Spleen (tissue), 7 donors: ENCODE measurements around the gene BCL2L11.

Experiments
- POLR2A ChIP-seq, 3 donors: fragments of 450-650 bp; IDR thresholded peaks; one replicate each; pipeline ENCODE4 v1.5.1; 2017; ENCODE audit warnings: antibody characterized with exemption in 3 of 3, mild to moderate bottlenecking in 1 of 3
- POLR2AphosphoS5 ChIP-seq, 3 donors: sonication (generic); formaldehyde crosslinking; IDR thresholded peaks; one replicate each; pipeline ENCODE4 v1.5.1; 2017; ENCODE audit warnings: antibody characterized with exemption in 3 of 3
- TF ChIP-seq, protein P1 (sequence below), 11 experiments: fragments of 200-600 bp in 7 of 11; fragments of 450-650 bp in 4 of 11; sonication (generic) in 4 of 11; IDR thresholded peaks in 8 of 11; conservative IDR thresholded peaks in 3 of 11; 1 replicate in 7 of 11; 2 replicates in 4 of 11; pipeline versions ENCODE4 v1.4.0 to v1.8.0; 2016 to 2021; ENCODE audit warnings: antibody characterized with exemption in 11 of 11, inconsistent platforms in 4 of 11, mild to moderate bottlenecking in 1 of 11
- donor health status: DM: no; HTN: no; CAD: no; lungs with moderate emphysema.
- donor health status: DM: no; HTN: no; CAD: no.
- donor health status: DM: no; HTN: no; CAD: no.

DNA sequence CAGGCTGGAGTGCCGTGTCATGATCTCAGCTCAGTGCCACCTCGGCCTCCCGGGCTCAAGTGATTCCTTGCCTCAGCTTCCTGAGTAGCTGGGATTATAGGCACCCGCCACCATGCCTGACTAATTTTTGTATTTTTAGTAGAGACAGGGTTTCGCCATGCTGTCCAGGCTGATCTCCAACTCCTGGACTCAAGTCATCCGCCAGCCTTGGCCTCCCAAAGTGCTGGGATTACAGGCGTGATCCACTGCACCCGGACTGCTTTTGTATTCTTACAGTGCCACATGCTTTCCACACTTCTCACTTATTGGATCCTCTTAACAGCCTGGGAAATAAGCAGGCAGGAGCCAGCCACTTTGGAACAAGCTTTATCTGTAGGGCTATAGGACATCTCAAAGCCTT lies 25.3 kb upstream of the BCL2L11 start:
- TF ChIP-seq, protein P1, sequence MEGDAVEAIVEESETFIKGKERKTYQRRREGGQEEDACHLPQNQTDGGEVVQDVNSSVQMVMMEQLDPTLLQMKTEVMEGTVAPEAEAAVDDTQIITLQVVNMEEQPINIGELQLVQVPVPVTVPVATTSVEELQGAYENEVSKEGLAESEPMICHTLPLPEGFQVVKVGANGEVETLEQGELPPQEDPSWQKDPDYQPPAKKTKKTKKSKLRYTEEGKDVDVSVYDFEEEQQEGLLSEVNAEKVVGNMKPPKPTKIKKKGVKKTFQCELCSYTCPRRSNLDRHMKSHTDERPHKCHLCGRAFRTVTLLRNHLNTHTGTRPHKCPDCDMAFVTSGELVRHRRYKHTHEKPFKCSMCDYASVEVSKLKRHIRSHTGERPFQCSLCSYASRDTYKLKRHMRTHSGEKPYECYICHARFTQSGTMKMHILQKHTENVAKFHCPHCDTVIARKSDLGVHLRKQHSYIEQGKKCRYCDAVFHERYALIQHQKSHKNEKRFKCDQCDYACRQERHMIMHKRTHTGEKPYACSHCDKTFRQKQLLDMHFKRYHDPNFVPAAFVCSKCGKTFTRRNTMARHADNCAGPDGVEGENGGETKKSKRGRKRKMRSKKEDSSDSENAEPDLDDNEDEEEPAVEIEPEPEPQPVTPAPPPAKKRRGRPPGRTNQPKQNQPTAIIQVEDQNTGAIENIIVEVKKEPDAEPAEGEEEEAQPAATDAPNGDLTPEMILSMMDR (IDR thresholded peaks at IDR 0.05 in 8 of 11, conservative IDR thresholded peaks at IDR 0.05 in 3 of 11): no peak
- TF ChIP-seq POLR2AphosphoS5 (IDR thresholded peaks at IDR 0.05): no peak
- TF ChIP-seq POLR2A (IDR thresholded peaks at IDR 0.05): no peak
